Smooth muscle cell (in vitro differentiated cells): ENCODE results near the gene SPSB3. TPM values are rescaled to one million over a fixed set of nuclear protein-coding genes. Genes with fewer than 3 reads are reported as not detected.

ENCODE experiments used
- DNase-seq: peaks from one replicate; lab custom pipeline; 2025; ENCODE audit not compliant: unreplicated experiment; lab: John Stamatoyannopoulos, UW
- H2AFZ ChIP-seq: fragments of 200-600 bp; sonication (generic); 2 replicates; pipeline ENCODE4 v1.6.0; 2016; ENCODE audit warnings: antibody characterized with exemption, low read depth, mild to moderate bottlenecking
- H3F3A ChIP-seq: fragments of 200-600 bp; sonication (generic); 2 replicates; pipeline ENCODE4 v1.6.0; 2017; ENCODE audit warnings: antibody characterized with exemption, low read depth
- H3K27ac ChIP-seq: fragments of 200-600 bp; sonication (generic); 2 replicates; pipeline ENCODE4 v1.5.1; 2016; ENCODE audit warnings: low read depth, mild to moderate bottlenecking
- H3K27me3 ChIP-seq: fragments of 200-600 bp; sonication (generic); 2 replicates; pipeline ENCODE4 v1.6.1; 2016; ENCODE audit warnings: low read depth, mild to moderate bottlenecking
- H3K36me3 ChIP-seq: fragments of 200-600 bp; sonication (generic); 2 replicates; pipeline ENCODE4 v1.5.1; 2016; ENCODE audit warnings: low read depth
- H3K4me1 ChIP-seq: fragments of 200-600 bp; sonication (generic); 2 replicates; pipeline ENCODE4 v1.5.1; 2016; ENCODE audit warnings: low read depth
- H3K4me2 ChIP-seq: fragments of 200-600 bp; sonication (generic); 2 replicates; pipeline ENCODE4 v1.6.0; 2016; ENCODE audit warnings: mild to moderate bottlenecking
- H3K4me3 ChIP-seq: fragments of 200-600 bp; sonication (generic); 2 replicates; pipeline ENCODE4 v1.5.1; 2016; ENCODE audit warnings: mild to moderate bottlenecking
- H3K79me2 ChIP-seq: fragments of 200-600 bp; sonication (generic); 2 replicates; pipeline ENCODE4 v1.6.0; 2016; ENCODE audit warnings: low read depth, mild to moderate bottlenecking
- H3K9ac ChIP-seq: fragments of 200-600 bp; sonication (generic); 2 replicates; pipeline ENCODE4 v1.6.0; 2016; ENCODE audit warnings: low read depth
- H3K9me3 ChIP-seq: fragments of 200-600 bp; sonication (generic); replicated peaks from 2 replicates; pipeline ENCODE4 v1.5.1; 2016; ENCODE audit warnings: low read depth
- H4K20me1 ChIP-seq: fragments of 200-600 bp; sonication (generic); 2 replicates; pipeline ENCODE4 v1.6.0; 2016; ENCODE audit warnings: low read depth
- CTCF ChIP-seq: fragments of 200-600 bp; sonication (generic); IDR thresholded peaks from 2 replicates; pipeline ENCODE4 v1.5.1; 2017; ENCODE audit warnings: borderline replicate concordance, mild to moderate bottlenecking, antibody characterized with exemption; ENCODE audit not compliant: insufficient read depth, poor library complexity, severe bottlenecking
- WGBS: methylation state at CpG from one replicate; pipeline ENCODE4 v1.1.7; 2016; ENCODE audit warnings: low lambda C conversion rate; 5-methylcytosine and 5-hydroxymethylcytosine counted together
- polyA plus RNA-seq: library from polyadenylated mRNA; unstranded; fragments of >200 nt; fragmentation: Nextera tagmentation; extraction: Ambion mirVana; gene quantifications from 2 replicates; pipeline ENCODE4 v1.2.1, GENCODE V29; 2016
- total RNA-seq: library from RNA; depleted of rRNA; stranded (reverse); fragments of >200 nt; gene quantifications from 2 replicates; pipeline ENCODE4 v1.2.3, GENCODE V29; 2014

The SPSB3 gene
- total and polyA plus RNA-seq, 2 experiments from 2014 or later, result 25.1 to 49.8 TPM

- no peaks in the 10 kb centered on the region for H3K9me3 ChIP-seq
- H3K4me3 ChIP-seq, result no peak overlapping the region
- 93% methylated on average over 31 of the region's 41 CpGs for WGBS
- no peaks in the 10 kb centered on the region for H3K36me3 ChIP-seq
- no peak overlapping the region for H3K9ac ChIP-seq
- peaks cover 8% of the 10 kb centered on the region for H3F3A ChIP-seq
- TF ChIP-seq CTCF, result no peak
- no peak overlapping the region for H3K4me2 ChIP-seq
- no peak for DNase-seq
- H3K4me1 ChIP-seq, result peaks cover 13% of the 10 kb centered on the region
- H2AFZ ChIP-seq, result no peak overlapping the region
- no peaks in the 10 kb centered on the region for H3K27me3 ChIP-seq
- peaks cover 14% of the 10 kb centered on the region for H4K20me1 ChIP-seq
- H3K27ac ChIP-seq, result no peak overlapping the region
- H3K79me2 ChIP-seq, result peaks cover 5% of the 10 kb centered on the region
Measured at GRCh38 chr16:1768061-1768766, 14.2 kb downstream of the SPSB3 start.

DNA sequence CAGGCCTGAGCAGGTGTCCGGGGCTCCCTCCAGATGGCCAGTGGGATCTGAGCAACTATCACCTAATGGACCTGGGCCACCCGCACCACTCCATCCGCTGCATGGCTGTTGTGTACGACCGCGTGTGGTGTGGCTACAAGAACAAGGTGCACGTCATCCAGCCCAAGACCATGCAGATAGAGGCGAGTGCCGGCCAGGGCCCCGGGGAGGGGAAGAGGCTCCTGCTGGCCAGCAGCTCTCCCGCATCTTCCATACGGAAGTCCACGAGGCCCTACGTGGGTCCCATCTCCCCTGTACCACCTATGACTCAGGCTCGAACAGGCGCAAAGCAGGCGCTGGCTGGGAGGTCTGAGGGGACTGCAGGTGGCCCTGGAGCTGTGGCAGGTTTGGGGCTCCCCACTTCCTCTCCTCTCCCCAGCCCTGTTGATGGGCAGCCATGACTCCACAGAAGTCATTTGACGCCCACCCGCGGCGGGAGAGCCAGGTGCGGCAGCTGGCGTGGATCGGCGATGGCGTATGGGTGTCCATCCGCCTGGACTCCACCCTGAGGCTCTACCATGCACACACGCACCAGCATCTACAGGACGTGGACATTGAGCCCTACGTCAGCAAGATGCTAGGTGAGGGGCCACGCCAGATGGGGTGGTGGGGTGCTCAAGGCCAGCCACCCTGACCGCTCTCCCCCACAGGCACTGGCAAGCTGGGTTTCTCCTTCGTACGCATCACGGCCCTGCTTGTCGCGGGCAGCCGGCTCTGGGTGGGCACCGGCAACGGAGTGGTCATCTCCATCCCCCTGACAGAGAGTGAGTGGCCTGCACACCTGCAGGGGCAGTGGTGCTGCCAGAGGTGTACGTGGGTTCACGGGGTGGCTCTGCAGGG, 15.0 kb downstream of the SPSB3 start:
- peaks cover 11% of the 10 kb centered on the region for H3K4me1 ChIP-seq
- no peak overlapping the region for H3K4me2 ChIP-seq
- peaks cover 5% of the 10 kb centered on the region for H3K79me2 ChIP-seq
- no peak for DNase-seq
- no peak overlapping the region for H3K27ac ChIP-seq
- H3K4me3 ChIP-seq, result no peak overlapping the region
- peaks cover 14% of the 10 kb centered on the region for H4K20me1 ChIP-seq
- H3K27me3 ChIP-seq, result no peaks in the 10 kb centered on the region
- no peak overlapping the region for H2AFZ ChIP-seq
- TF ChIP-seq CTCF, result no peak
- 98% methylated on average over 42 of the region's 42 CpGs for WGBS
- no peak overlapping the region for H3K9ac ChIP-seq
- no peaks in the 10 kb centered on the region for H3K9me3 ChIP-seq
- peaks cover 8% of the 10 kb centered on the region for H3F3A ChIP-seq
- H3K36me3 ChIP-seq, result no peaks in the 10 kb centered on the region

DNA sequence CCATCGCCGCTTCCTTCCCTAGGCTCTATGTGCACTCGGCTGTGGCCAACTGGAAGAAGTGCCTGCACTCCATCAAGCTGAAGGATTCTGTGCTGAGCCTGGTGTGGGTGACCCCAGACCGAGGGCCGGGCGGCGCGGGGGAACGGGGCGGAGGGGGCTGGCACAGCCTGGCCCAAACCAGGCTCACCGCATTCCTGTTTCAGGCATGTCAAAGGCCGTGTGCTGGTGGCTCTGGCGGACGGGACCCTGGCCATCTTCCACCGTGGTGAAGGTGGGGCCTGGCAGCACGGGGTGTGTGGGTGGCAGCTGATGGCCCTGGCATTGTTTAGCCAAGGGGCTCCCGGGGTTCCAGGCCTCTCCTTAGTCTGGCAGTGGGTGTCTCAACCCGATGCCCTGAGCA, 15.7 kb downstream of the SPSB3 start:
- no peaks in the 10 kb centered on the region for H3K36me3 ChIP-seq
- DNase-seq, result no peak

More for the DNA sequence above, 15.7 kb downstream of the SPSB3 start:
- WGBS, result 97% methylated on average over 16 of the region's 18 CpGs
- Histone ChIP-seq H3K4me2 (no peak overlapping the region), H2AFZ (no peak overlapping the region), H3K9ac (no peak overlapping the region), H3K4me3 (no peak overlapping the region), H3K27me3 (no peaks in the 10 kb centered on the region), H4K20me1 (peaks cover 14% of the 10 kb centered on the region), H3K9me3 (no peaks in the 10 kb centered on the region), H3K79me2 (no peaks in the 10 kb centered on the region), H3K4me1 (peaks cover 4% of the 10 kb centered on the region), H3F3A (peaks cover 8% of the 10 kb centered on the region), H3K27ac (no peak overlapping the region)
- no peak for TF ChIP-seq CTCF
